HepG2 (cell line): ENCODE measurements around the gene PTPRCAP. TPM values are rescaled to one million over a fixed set of nuclear protein-coding genes. Genes with fewer than 3 reads are reported as not detected.

Source experiments
- ATAC-seq: fragments of 200-7000 bp; cut with Tn5 transposase; 3 replicates; pipeline ENCODE4 v1.9.1; 2020; ENCODE audit warnings: mild to moderate bottlenecking, moderate library complexity
- BruUV-seq: library from RNA; stranded (reverse); fragments of 400-500 nt; replicated peaks from 2 replicates; lab custom pipeline; 2021; lab: Mats Ljungman, UMichigan
- CTCF ChIA-PET: fragments of 300-600 bp; formaldehyde crosslinking; extraction: SDS; loops from one replicate; lab custom pipeline; 2021; ENCODE audit warnings: low total read pairs, inconsistent platforms, low intra/inter-chr PET ratio; lab: Yijun Ruan, JAX
- POLR2A ChIA-PET: fragments of 350-600 bp; sonication (Branson Sonifier 250); formaldehyde crosslinking; loops from one replicate; lab custom pipeline; 2020; ENCODE audit warnings: antibody characterized with exemption, inconsistent platforms; lab: Yijun Ruan, JAX
- DNase-seq: peaks from one replicate; pipeline ENCODE4 v3.0.0-alpha.2; 2015; ENCODE audit warnings: low spot score
- FAIRE-seq: peaks from 3 replicates; lab custom pipeline; 2011; peaks lifted over from hg19 to GRCh38; lab: Jason Lieb, UNC
- H2AFZ ChIP-seq: one replicate; pipeline ENCODE4 v1.6.1; 2011; ENCODE audit warnings: low read length, inconsistent platforms
- H3K27ac ChIP-seq: fragments of 300-600 bp; 3 replicates; pipeline ENCODE4 v1.8.0; 2011; ENCODE audit warnings: mixed run types, mild to moderate bottlenecking, mixed read lengths, low read length, inconsistent platforms; ENCODE audit not compliant: insufficient read depth; ENCODE audit errors: extremely low read length
- H3K27me3 ChIP-seq, 2 experiments: fragments of 200-600 bp in 1 of 2; 2 replicates in 1 of 2; 3 replicates in 1 of 2; pipeline versions ENCODE4 v1.6.0 to v1.8.0; 2011; ENCODE audit warnings: low read length in 2 of 2, mild to moderate bottlenecking in 2 of 2, moderate library complexity in 2 of 2, inconsistent platforms in 1 of 2; ENCODE audit not compliant: insufficient read depth in 2 of 2, control insufficient read depth in 1 of 2
- H3K36me3 ChIP-seq, 2 experiments: fragments of 200-600 bp in 1 of 2; replicated peaks in 1 of 2; 2 replicates in 1 of 2; 3 replicates in 1 of 2; pipeline versions ENCODE4 v1.5.1 to v1.8.0; 2011; ENCODE audit warnings: low read length in 2 of 2, inconsistent platforms in 1 of 2; ENCODE audit not compliant: insufficient read depth in 2 of 2, control insufficient read depth in 1 of 2
- H3K4me1 ChIP-seq: 2 replicates; pipeline ENCODE4 v1.5.1; 2012; ENCODE audit warnings: low read length, inconsistent platforms; ENCODE audit not compliant: insufficient read depth
- H3K4me2 ChIP-seq: 2 replicates; pipeline ENCODE4 v1.6.0; 2011; ENCODE audit warnings: low read depth, low read length, inconsistent platforms
- H3K4me3 ChIP-seq, 3 experiments: fragments of 200-600 bp in 1 of 3; sonication (generic), shearing (Covaris generic) in 1 of 3; replicated peaks in 1 of 3; 2 replicates each; pipeline ENCODE4 v1.5.1; 2011 to 2016; ENCODE audit warnings: low read length in 3 of 3, inconsistent platforms in 2 of 3, low read depth in 2 of 3, mild to moderate bottlenecking in 2 of 3, control low read depth in 1 of 3, mixed read lengths in 1 of 3; ENCODE audit not compliant: insufficient read depth in 1 of 3
- H3K79me2 ChIP-seq: one replicate; pipeline ENCODE4 v1.6.1; 2011; ENCODE audit warnings: low read length, inconsistent platforms; ENCODE audit not compliant: insufficient read depth
- H3K9ac ChIP-seq: 2 replicates; pipeline ENCODE4 v1.6.0; 2011; ENCODE audit warnings: mild to moderate bottlenecking, low read depth, low read length, inconsistent platforms; ENCODE audit not compliant: insufficient read depth
- H3K9me3 ChIP-seq: 2 replicates; pipeline ENCODE4 v1.5.1; 2012; ENCODE audit warnings: mild to moderate bottlenecking, low read length
- H4K20me1 ChIP-seq: 2 replicates; pipeline ENCODE4 v1.6.0; 2011; ENCODE audit warnings: inconsistent platforms, mild to moderate bottlenecking, low read length, moderate library complexity; ENCODE audit not compliant: insufficient read depth
- CEBPZ ChIP-seq: IDR thresholded peaks from 2 replicates; pipeline ENCODE4 v1.6.1; 2012; ENCODE audit warnings: low read length, improper control_type of control experiment
- CSRNP2 ChIP-seq: sonication (generic); formaldehyde crosslinking; conservative IDR thresholded peaks from 2 replicates; pipeline ENCODE4 v1.8.0; 2022; ENCODE audit warnings: low read depth, missing genetic modification reagents
- LRRFIP1 ChIP-seq: sonication (generic); formaldehyde crosslinking; conservative IDR thresholded peaks from 2 replicates; pipeline ENCODE4 v1.4.0; 2020; ENCODE audit warnings: missing genetic modification reagents
- MAZ ChIP-seq, 2 experiments: sonication (generic) in 1 of 2; formaldehyde crosslinking in 1 of 2; IDR thresholded peaks; 2 replicates each; pipeline versions ENCODE4 v1.5.0 to v1.6.1; 2012 to 2020; ENCODE audit warnings: low read depth in 2 of 2, mild to moderate bottlenecking in 2 of 2, borderline replicate concordance in 1 of 2, improper control_type of control experiment in 1 of 2, low read length in 1 of 2, missing genetic modification reagents in 1 of 2, moderate library complexity in 1 of 2
- NPAS2 ChIP-seq: sonication (generic); formaldehyde crosslinking; IDR thresholded peaks from 2 replicates; pipeline ENCODE4 v1.8.0; 2022; ENCODE audit warnings: mild to moderate bottlenecking, missing genetic modification reagents, borderline replicate concordance
- WGBS: methylation state at CpG from one replicate; pipeline ENCODE4 v1.1.6; 2017; ENCODE audit warnings: low lambda C conversion rate; 5-methylcytosine and 5-hydroxymethylcytosine counted together
- in situ Hi-C: cut with HindIII; loops from 2 replicates; pipeline ENCODE4 v1.10.0; 2017; ENCODE audit warnings: low pct_unique_long_range_greater_than_20kb; ENCODE audit not compliant: extremely low pct_ligation_motif_present
- intact Hi-C: fragments of 100-400 bp; cut with micrococcal nuclease; formaldehyde crosslinking; loops from one replicate; pipeline ENCODE4 v1.10.0; 2022; ENCODE audit not compliant: unreplicated experiment
- polyA plus RNA-seq, 8 experiments: library from polyadenylated mRNA; depleted of rRNA in 3 of 8; stranded (reverse) in 7 of 8; unstranded in 1 of 8; fragments of >200 nt; fragmentation: Illumina TruSeq in 4 of 8; extraction: Trizol in 4 of 8; gene quantifications; 2 replicates each; pipeline versions ENCODE4 v1.2.1 to v1.2.3, GENCODE V29; 2011 to 2016; ENCODE audit warnings: low read depth in 4 of 8, missing spikeins in 1 of 8, mixed read lengths in 1 of 8; ENCODE audit not compliant: insufficient read depth in 1 of 8
- total RNA-seq, 5 experiments: library from RNA; depleted of rRNA; stranded (reverse); fragments of >200 nt; fragmentation: Illumina TruSeq; extraction: Trizol; gene quantifications; 2 replicates each; pipeline ENCODE4 v1.2.3, GENCODE V29; 2016; ENCODE audit warnings: low read depth in 1 of 5
- TF ChIP-seq, protein P1 (sequence below): sonication (generic); formaldehyde crosslinking; IDR thresholded peaks from 2 replicates; pipeline ENCODE4 v1.5.0; 2020; ENCODE audit warnings: missing genetic modification reagents
- TF ChIP-seq, protein P2 (sequence below): sonication (generic); formaldehyde crosslinking; IDR thresholded peaks from 2 replicates; pipeline ENCODE4 v1.8.0; 2022; ENCODE audit warnings: missing genetic modification reagents, mild to moderate bottlenecking, moderate library complexity, borderline replicate concordance

Gene PTPRCAP
- total and polyA plus RNA-seq, 2 of the 13 experiments (the other 11 are each of a cell fraction or from before 2014, with no cell fraction given) = 0.60 to 0.70 TPM

- no peak overlapping the region for H2AFZ ChIP-seq
- no peak for DNase-seq
- FAIRE-seq = no peak
- 98% methylated on average over 24 of the region's 26 CpGs for WGBS
- no peaks in the 10 kb centered on the region for H3K27me3 ChIP-seq
- in situ Hi-C loops = no loop called here
- no peak overlapping the region for H3K9ac ChIP-seq
- POLR2A ChIA-PET = no interaction called here
- intact Hi-C loops = no loop called here
- H3K4me2 ChIP-seq = no peak overlapping the region
- H4K20me1 ChIP-seq = no peaks in the 10 kb centered on the region
- H3K79me2 ChIP-seq = no peaks in the 10 kb centered on the region
- TF ChIP-seq CSRNP2 (CRISPR knock-in tag) = no peak
- no peak for TF ChIP-seq LRRFIP1 (CRISPR knock-in tag)
- TF ChIP-seq MAZ (IDR thresholded peaks at IDR 0.05; ENCODE audit: borderline replicate concordance, low read depth, low read length) = no peak
- TF ChIP-seq MAZ (CRISPR knock-in tag; IDR thresholded peaks at IDR 0.05; ENCODE audit: low read depth) = no peak
- no peak for TF ChIP-seq CEBPZ
- TF ChIP-seq, protein P1, sequence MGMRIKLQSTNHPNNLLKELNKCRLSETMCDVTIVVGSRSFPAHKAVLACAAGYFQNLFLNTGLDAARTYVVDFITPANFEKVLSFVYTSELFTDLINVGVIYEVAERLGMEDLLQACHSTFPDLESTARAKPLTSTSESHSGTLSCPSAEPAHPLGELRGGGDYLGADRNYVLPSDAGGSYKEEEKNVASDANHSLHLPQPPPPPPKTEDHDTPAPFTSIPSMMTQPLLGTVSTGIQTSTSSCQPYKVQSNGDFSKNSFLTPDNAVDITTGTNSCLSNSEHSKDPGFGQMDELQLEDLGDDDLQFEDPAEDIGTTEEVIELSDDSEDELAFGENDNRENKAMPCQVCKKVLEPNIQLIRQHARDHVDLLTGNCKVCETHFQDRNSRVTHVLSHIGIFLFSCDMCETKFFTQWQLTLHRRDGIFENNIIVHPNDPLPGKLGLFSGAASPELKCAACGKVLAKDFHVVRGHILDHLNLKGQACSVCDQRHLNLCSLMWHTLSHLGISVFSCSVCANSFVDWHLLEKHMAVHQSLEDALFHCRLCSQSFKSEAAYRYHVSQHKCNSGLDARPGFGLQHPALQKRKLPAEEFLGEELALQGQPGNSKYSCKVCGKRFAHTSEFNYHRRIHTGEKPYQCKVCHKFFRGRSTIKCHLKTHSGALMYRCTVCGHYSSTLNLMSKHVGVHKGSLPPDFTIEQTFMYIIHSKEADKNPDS = no peak
- no peak for TF ChIP-seq NPAS2 (CRISPR knock-in tag)
- TF ChIP-seq, protein P2, sequence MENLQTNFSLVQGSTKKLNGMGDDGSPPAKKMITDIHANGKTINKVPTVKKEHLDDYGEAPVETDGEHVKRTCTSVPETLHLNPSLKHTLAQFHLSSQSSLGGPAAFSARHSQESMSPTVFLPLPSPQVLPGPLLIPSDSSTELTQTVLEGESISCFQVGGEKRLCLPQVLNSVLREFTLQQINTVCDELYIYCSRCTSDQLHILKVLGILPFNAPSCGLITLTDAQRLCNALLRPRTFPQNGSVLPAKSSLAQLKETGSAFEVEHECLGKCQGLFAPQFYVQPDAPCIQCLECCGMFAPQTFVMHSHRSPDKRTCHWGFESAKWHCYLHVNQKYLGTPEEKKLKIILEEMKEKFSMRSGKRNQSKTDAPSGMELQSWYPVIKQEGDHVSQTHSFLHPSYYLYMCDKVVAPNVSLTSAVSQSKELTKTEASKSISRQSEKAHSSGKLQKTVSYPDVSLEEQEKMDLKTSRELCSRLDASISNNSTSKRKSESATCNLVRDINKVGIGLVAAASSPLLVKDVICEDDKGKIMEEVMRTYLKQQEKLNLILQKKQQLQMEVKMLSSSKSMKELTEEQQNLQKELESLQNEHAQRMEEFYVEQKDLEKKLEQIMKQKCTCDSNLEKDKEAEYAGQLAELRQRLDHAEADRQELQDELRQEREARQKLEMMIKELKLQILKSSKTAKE = no peak
- peaks cover 15 to 28% of the 10 kb centered on the region in 2 experiments; a peak in 4 of 5 replicates for H3K36me3 ChIP-seq
- H3K4me1 ChIP-seq = no peaks in the 10 kb centered on the region
- CTCF ChIA-PET = no interaction called here
- H3K9me3 ChIP-seq = no peaks in the 10 kb centered on the region
- no peak overlapping the region for H3K4me3 ChIP-seq
- no peak for ATAC-seq
- no peak overlapping the region for H3K27ac ChIP-seq
- no TSS peak for BruUV-seq
These were observed 2.3 kb downstream of the PTPRCAP start for GRCh38 chr11:67435031-67435726.
